K562 (cell line): ENCODE data around the gene GNPTAB. TPM values are rescaled to one million over a fixed set of nuclear protein-coding genes. Genes with fewer than 3 reads are reported as not detected.
A peak's percentile ranks its signal among the peaks of the same experiment; 100 is the strongest.

Experiments
- HDAC3 ChIP-seq: fragments of 450-650 bp; IDR thresholded peaks from 2 replicates; pipeline ENCODE4 v1.6.1; 2018; ENCODE audit warnings: borderline replicate concordance, mild to moderate bottlenecking, moderate library complexity; ENCODE audit not compliant: partially characterized antibody
- MEF2A ChIP-seq: IDR thresholded peaks from 2 replicates; pipeline ENCODE4 v1.6.1; 2011; ENCODE audit warnings: low read depth, mild to moderate bottlenecking, low read length, moderate library complexity; ENCODE audit not compliant: control insufficient read depth
- SMAD1 ChIP-seq: fragments of 150-350 bp; IDR thresholded peaks from 2 replicates; pipeline ENCODE4 v1.6.1; 2014; ENCODE audit warnings: low read length, low read depth; ENCODE audit not compliant: partially characterized antibody
- SRF ChIP-seq, 2 experiments: fragments of 250-450, 450-650 bp in 1 of 2; sonication (Bioruptor Pico) in 1 of 2; sonication (generic) in 1 of 2; formaldehyde crosslinking; IDR thresholded peaks; 2 replicates each; pipeline versions ENCODE4 v1.5.0 to v1.5.1; 2020 to 2022; ENCODE audit warnings: mild to moderate bottlenecking in 1 of 2, missing genetic modification reagents in 1 of 2
- SRSF3 ChIP-seq: fragments of 200-400 bp; formaldehyde crosslinking; IDR thresholded peaks from 2 replicates; pipeline ENCODE4 v1.6.1; 2016; ENCODE audit warnings: mild to moderate bottlenecking, low read length, moderate library complexity; ENCODE audit not compliant: insufficient read depth
- TCF7L2 ChIP-seq: fragments of 150-350 bp; IDR thresholded peaks from 2 replicates; pipeline ENCODE4 v1.6.1; 2016; ENCODE audit warnings: low read depth, mild to moderate bottlenecking, low read length, moderate library complexity
- ZBED1 ChIP-seq: IDR thresholded peaks from 2 replicates; pipeline ENCODE4 v1.6.1; 2014
- ZNF324 ChIP-seq: fragments of 250-450 bp; sonication (Bioruptor Pico); IDR thresholded peaks from 2 replicates; pipeline ENCODE4 v1.4.0; 2020; ENCODE audit warnings: mild to moderate bottlenecking
- ZNF445 ChIP-seq: fragments of 250-450 bp; sonication (Bioruptor Pico); IDR thresholded peaks from 2 replicates; pipeline ENCODE4 v1.4.0; 2020; ENCODE audit warnings: low read depth, mild to moderate bottlenecking, moderate library complexity
- polyA plus RNA-seq, 8 experiments: library from polyadenylated mRNA; depleted of rRNA in 4 of 8; stranded (reverse) in 5 of 8; unstranded in 3 of 8; fragments of >200 nt; fragmentation: Nextera tagmentation in 2 of 8; fragmentation: Illumina TruSeq in 1 of 8; extraction: Ambion mirVana in 2 of 8; extraction: Trizol in 1 of 8; gene quantifications; 2 replicates each; pipeline versions ENCODE4 v1.2.1 to v1.2.3, GENCODE V29; 2011 to 2014; ENCODE audit warnings: inconsistent platforms in 1 of 8, missing spikeins in 1 of 8
- total RNA-seq, 7 experiments: library from RNA; depleted of rRNA in 6 of 7; stranded (reverse); fragments of >200 nt in 6 of 7; fragmentation: Illumina TruSeq in 2 of 7; extraction: Trizol in 2 of 7; gene quantifications; 2 replicates each; pipeline versions ENCODE4 v1.2.1 to v1.2.3, GENCODE V29; 2011 to 2021; ENCODE audit warnings: low replicate concordance in 1 of 7
- TF ChIP-seq, protein P1 (sequence below): sonication (generic); formaldehyde crosslinking; IDR thresholded peaks from 2 replicates; pipeline ENCODE4 v1.8.0; 2022; ENCODE audit warnings: missing genetic modification reagents, mild to moderate bottlenecking, borderline replicate concordance
- TF ChIP-seq, protein P2 (sequence below): sonication (generic); formaldehyde crosslinking; IDR thresholded peaks from 2 replicates; pipeline ENCODE4 v1.8.1; 2023; ENCODE audit warnings: mild to moderate bottlenecking, missing genetic modification reagents
- TF ChIP-seq, protein P3 (sequence below), 2 experiments: fragments of 450-650 bp in 1 of 2; sonication (generic) in 1 of 2; formaldehyde crosslinking in 1 of 2; IDR thresholded peaks in 1 of 2; conservative IDR thresholded peaks in 1 of 2; 2 replicates each; pipeline versions ENCODE4 v1.6.1 to v1.8.1; 2016 to 2023; ENCODE audit warnings: mild to moderate bottlenecking in 2 of 2, moderate library complexity in 2 of 2, inconsistent platforms in 1 of 2, missing genetic modification reagents in 1 of 2
- TF ChIP-seq, protein P4 (sequence below), 2 experiments: fragments of 450-650 bp; IDR thresholded peaks; 2 replicates each; pipeline ENCODE4 v1.6.1; 2016
- TF ChIP-seq, protein P5 (sequence below): fragments of 450-650 bp; IDR thresholded peaks from 2 replicates; pipeline ENCODE4 v1.6.1; 2017; ENCODE audit warnings: mild to moderate bottlenecking, moderate library complexity
- TF ChIP-seq, protein P6 (sequence below), 2 experiments: fragments of 450-650 bp in 1 of 2; IDR thresholded peaks; 2 replicates each; pipeline ENCODE4 v1.6.1; 2011 to 2017; ENCODE audit warnings: low read depth in 2 of 2, antibody characterized with exemption in 1 of 2, borderline replicate concordance in 1 of 2, low read length in 1 of 2, mild to moderate bottlenecking in 1 of 2, mixed read lengths in 1 of 2; ENCODE audit not compliant: control insufficient read depth in 1 of 2

GNPTAB gene
- total and polyA plus RNA-seq, 9 of the 15 experiments (the other 6 are each of a cell fraction or from before 2014, with no cell fraction given) = 5.9 to 23.2 (median 19.3) TPM

DNA sequence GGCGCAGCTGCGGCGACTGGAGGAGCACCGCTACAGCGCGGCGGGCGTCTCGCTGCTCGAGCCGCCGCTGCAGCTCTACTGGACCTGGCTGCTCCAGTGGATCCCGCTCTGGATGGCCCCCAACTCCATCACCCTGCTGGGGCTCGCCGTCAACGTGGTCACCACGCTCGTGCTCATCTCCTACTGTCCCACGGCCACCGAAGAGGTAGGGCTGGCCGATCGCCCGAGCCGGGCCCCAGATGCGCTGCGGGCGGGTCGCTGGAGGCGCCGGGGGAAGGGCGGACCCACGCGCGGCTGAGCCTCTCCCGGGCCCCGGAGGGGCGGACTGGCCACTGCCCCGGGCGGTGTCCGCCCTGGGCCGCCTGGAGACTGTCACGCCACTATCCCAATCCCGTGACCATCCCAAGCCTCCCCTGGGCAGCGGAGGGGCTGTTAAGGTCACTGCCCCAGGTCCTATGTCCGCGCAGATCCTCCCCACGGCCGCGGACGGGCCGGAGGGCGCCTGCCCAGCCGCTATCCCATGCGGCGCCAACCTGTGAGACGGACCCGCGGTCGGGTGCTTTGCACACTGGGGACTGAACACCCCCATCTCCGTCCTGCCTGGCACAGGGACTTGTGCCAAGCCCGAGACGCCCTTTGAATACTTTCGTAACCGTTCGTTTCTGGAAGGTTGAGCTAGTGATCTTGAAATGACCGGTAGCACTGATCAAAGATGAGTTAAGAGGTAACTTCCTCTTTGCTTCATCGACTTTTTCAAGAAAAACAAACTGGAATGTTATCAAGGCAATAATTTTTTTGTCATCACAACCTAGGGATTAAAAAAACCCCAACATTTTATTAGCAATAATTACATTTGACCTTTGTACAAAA is 132.6 kb downstream of the GNPTAB start (continued):
- TF ChIP-seq, protein P1, sequence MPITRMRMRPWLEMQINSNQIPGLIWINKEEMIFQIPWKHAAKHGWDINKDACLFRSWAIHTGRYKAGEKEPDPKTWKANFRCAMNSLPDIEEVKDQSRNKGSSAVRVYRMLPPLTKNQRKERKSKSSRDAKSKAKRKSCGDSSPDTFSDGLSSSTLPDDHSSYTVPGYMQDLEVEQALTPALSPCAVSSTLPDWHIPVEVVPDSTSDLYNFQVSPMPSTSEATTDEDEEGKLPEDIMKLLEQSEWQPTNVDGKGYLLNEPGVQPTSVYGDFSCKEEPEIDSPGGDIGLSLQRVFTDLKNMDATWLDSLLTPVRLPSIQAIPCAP (CRISPR knock-in tag) = no peak
- TF ChIP-seq SRSF3 (0 out of 2 replicates have a peak, but pooled peaks have one; percentile 71), SMAD1 (no peak), TCF7L2 (no peak), MEF2A (no peak), ZNF324 (CRISPR knock-in tag) (no peak), HDAC3 (no peak), ZNF445 (CRISPR knock-in tag) (no peak), ZBED1 (no peak), SRF (CRISPR knock-in tag; IDR thresholded peaks at IDR 0.05) (no peak)
- TF ChIP-seq, protein P2, sequence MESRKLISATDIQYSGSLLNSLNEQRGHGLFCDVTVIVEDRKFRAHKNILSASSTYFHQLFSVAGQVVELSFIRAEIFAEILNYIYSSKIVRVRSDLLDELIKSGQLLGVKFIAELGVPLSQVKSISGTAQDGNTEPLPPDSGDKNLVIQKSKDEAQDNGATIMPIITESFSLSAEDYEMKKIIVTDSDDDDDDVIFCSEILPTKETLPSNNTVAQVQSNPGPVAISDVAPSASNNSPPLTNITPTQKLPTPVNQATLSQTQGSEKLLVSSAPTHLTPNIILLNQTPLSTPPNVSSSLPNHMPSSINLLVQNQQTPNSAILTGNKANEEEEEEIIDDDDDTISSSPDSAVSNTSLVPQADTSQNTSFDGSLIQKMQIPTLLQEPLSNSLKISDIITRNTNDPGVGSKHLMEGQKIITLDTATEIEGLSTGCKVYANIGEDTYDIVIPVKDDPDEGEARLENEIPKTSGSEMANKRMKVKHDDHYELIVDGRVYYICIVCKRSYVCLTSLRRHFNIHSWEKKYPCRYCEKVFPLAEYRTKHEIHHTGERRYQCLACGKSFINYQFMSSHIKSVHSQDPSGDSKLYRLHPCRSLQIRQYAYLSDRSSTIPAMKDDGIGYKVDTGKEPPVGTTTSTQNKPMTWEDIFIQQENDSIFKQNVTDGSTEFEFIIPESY = no peak
- TF ChIP-seq, protein P3, sequence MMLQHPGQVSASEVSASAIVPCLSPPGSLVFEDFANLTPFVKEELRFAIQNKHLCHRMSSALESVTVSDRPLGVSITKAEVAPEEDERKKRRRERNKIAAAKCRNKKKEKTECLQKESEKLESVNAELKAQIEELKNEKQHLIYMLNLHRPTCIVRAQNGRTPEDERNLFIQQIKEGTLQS (IDR thresholded peaks at IDR 0.05) = no peak
- TF ChIP-seq, protein P3 (CRISPR knock-in tag; conservative IDR thresholded peaks at IDR 0.05) = no peak
- TF ChIP-seq, protein P4, sequence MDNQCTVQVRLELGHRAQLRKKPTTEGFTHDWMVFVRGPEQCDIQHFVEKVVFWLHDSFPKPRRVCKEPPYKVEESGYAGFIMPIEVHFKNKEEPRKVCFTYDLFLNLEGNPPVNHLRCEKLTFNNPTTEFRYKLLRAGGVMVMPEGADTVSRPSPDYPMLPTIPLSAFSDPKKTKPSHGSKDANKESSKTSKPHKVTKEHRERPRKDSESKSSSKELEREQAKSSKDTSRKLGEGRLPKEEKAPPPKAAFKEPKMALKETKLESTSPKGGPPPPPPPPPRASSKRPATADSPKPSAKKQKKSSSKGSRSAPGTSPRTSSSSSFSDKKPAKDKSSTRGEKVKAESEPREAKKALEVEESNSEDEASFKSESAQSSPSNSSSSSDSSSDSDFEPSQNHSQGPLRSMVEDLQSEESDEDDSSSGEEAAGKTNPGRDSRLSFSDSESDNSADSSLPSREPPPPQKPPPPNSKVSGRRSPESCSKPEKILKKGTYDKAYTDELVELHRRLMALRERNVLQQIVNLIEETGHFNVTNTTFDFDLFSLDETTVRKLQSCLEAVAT (IDR thresholded peaks at IDR 0.05) = peak in 1 of 2 experiments; percentile 33; a peak in 1 of 4 replicates
- TF ChIP-seq, protein P5, sequence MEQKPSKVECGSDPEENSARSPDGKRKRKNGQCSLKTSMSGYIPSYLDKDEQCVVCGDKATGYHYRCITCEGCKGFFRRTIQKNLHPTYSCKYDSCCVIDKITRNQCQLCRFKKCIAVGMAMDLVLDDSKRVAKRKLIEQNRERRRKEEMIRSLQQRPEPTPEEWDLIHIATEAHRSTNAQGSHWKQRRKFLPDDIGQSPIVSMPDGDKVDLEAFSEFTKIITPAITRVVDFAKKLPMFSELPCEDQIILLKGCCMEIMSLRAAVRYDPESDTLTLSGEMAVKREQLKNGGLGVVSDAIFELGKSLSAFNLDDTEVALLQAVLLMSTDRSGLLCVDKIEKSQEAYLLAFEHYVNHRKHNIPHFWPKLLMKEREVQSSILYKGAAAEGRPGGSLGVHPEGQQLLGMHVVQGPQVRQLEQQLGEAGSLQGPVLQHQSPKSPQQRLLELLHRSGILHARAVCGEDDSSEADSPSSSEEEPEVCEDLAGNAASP = no peak
- TF ChIP-seq, protein P6, sequence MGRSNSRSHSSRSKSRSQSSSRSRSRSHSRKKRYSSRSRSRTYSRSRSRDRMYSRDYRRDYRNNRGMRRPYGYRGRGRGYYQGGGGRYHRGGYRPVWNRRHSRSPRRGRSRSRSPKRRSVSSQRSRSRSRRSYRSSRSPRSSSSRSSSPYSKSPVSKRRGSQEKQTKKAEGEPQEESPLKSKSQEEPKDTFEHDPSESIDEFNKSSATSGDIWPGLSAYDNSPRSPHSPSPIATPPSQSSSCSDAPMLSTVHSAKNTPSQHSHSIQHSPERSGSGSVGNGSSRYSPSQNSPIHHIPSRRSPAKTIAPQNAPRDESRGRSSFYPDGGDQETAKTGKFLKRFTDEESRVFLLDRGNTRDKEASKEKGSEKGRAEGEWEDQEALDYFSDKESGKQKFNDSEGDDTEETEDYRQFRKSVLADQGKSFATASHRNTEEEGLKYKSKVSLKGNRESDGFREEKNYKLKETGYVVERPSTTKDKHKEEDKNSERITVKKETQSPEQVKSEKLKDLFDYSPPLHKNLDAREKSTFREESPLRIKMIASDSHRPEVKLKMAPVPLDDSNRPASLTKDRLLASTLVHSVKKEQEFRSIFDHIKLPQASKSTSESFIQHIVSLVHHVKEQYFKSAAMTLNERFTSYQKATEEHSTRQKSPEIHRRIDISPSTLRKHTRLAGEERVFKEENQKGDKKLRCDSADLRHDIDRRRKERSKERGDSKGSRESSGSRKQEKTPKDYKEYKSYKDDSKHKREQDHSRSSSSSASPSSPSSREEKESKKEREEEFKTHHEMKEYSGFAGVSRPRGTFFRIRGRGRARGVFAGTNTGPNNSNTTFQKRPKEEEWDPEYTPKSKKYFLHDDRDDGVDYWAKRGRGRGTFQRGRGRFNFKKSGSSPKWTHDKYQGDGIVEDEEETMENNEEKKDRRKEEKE (IDR thresholded peaks at IDR 0.05; ENCODE audit: borderline replicate concordance in 1 of 2, control insufficient read depth in 1 of 2, low read depth in 2 of 2, low read length in 1 of 2) = no peak
